Common myeloid progenitor, CD34-positive (primary cell): ENCODE data around the gene PRDM16. TPM values are rescaled to one million over a fixed set of nuclear protein-coding genes. Genes with fewer than 3 reads are reported as not detected.
A peak's percentile ranks its signal among the peaks of the same experiment; 100 is the strongest.

Experiments used
- CTCF ChIA-PET: fragments of 350-600 bp; sonication (Branson Sonifier 250); formaldehyde crosslinking; loops from one replicate; lab custom pipeline; 2021; ENCODE audit warnings: antibody characterized with exemption; lab: Charles Lee
- POLR2A ChIA-PET: fragments of 350-600 bp; sonication (Branson Sonifier 250); formaldehyde crosslinking; loops from one replicate; lab custom pipeline; 2021; ENCODE audit warnings: antibody characterized with exemption; lab: Charles Lee
- DNase-seq, 3 donors: peaks; one replicate each; pipeline versions ENCODE4 v3.0.0 to v3.0.0-alpha.2; 2013
- H3K27ac ChIP-seq, 2 experiments: 1 replicate in 1 of 2; 2 replicates in 1 of 2; pipeline ENCODE4 v1.7.0; 2013; ENCODE audit warnings: inconsistent platforms in 2 of 2, low read length in 2 of 2, mild to moderate bottlenecking in 2 of 2, low read depth in 1 of 2, moderate library complexity in 1 of 2; ENCODE audit not compliant: severe bottlenecking in 2 of 2, insufficient read depth in 1 of 2, poor library complexity in 1 of 2
- H3K27me3 ChIP-seq, 5 experiments: replicated peaks in 2 of 5; 1 replicate in 3 of 5; 2 replicates in 2 of 5; pipeline versions ENCODE4 v1.6.1 to v1.7.0; 2013; ENCODE audit warnings: low read length in 4 of 5, mild to moderate bottlenecking in 2 of 5, moderate library complexity in 2 of 5, inconsistent platforms in 1 of 5; ENCODE audit not compliant: insufficient read depth in 5 of 5, control insufficient read depth in 4 of 5
- H3K36me3 ChIP-seq, 4 experiments: 1 replicate in 2 of 4; 2 replicates in 2 of 4; pipeline versions ENCODE4 v1.6.1 to v1.7.0; 2013; ENCODE audit warnings: low read length in 3 of 4, control low read depth in 1 of 4, mild to moderate bottlenecking in 1 of 4; ENCODE audit not compliant: control insufficient read depth in 4 of 4, insufficient read depth in 4 of 4
- H3K4me1 ChIP-seq, 4 experiments: 1 replicate in 3 of 4; 2 replicates in 1 of 4; pipeline versions ENCODE4 v1.6.1 to v1.7.1; 2013; ENCODE audit warnings: low read length in 3 of 4, mild to moderate bottlenecking in 3 of 4, control low read depth in 1 of 4, inconsistent platforms in 1 of 4, moderate library complexity in 1 of 4; ENCODE audit not compliant: control insufficient read depth in 4 of 4, insufficient read depth in 4 of 4; ENCODE audit errors: control extremely low read depth in 1 of 4
- H3K4me3 ChIP-seq, 7 experiments: 1 replicate in 4 of 7; 2 replicates in 3 of 7; pipeline versions ENCODE4 v1.5.1 to v1.7.0; 2013; ENCODE audit warnings: mild to moderate bottlenecking in 7 of 7, low read length in 6 of 7, moderate library complexity in 6 of 7, inconsistent platforms in 2 of 7, low read depth in 2 of 7, control low read depth in 1 of 7; ENCODE audit not compliant: insufficient read depth in 4 of 7, control insufficient read depth in 1 of 7; ENCODE audit errors: extremely low read depth in 1 of 7
- H3K9me3 ChIP-seq, 5 experiments: 1 replicate in 4 of 5; 2 replicates in 1 of 5; pipeline versions ENCODE4 v1.6.1 to v1.7.1; 2013; ENCODE audit warnings: low read length in 4 of 5, mild to moderate bottlenecking in 2 of 5, inconsistent platforms in 1 of 5, low read depth in 1 of 5, moderate library complexity in 1 of 5; ENCODE audit not compliant: control insufficient read depth in 4 of 5, insufficient read depth in 2 of 5; ENCODE audit errors: control extremely low read depth in 1 of 5
- WGBS: methylation state at CpG from one replicate; pipeline ENCODE4 v1.1.5; 2013; ENCODE audit not compliant: insufficient coverage; 5-methylcytosine and 5-hydroxymethylcytosine counted together
- polyA plus RNA-seq: library from polyadenylated mRNA; unstranded; fragments of 120-200 nt; gene quantifications from one replicate; pipeline ENCODE4 v1.2.1, GENCODE V29; 2013

The PRDM16 gene
- 5.5 TPM for polyA plus RNA-seq

DNA sequence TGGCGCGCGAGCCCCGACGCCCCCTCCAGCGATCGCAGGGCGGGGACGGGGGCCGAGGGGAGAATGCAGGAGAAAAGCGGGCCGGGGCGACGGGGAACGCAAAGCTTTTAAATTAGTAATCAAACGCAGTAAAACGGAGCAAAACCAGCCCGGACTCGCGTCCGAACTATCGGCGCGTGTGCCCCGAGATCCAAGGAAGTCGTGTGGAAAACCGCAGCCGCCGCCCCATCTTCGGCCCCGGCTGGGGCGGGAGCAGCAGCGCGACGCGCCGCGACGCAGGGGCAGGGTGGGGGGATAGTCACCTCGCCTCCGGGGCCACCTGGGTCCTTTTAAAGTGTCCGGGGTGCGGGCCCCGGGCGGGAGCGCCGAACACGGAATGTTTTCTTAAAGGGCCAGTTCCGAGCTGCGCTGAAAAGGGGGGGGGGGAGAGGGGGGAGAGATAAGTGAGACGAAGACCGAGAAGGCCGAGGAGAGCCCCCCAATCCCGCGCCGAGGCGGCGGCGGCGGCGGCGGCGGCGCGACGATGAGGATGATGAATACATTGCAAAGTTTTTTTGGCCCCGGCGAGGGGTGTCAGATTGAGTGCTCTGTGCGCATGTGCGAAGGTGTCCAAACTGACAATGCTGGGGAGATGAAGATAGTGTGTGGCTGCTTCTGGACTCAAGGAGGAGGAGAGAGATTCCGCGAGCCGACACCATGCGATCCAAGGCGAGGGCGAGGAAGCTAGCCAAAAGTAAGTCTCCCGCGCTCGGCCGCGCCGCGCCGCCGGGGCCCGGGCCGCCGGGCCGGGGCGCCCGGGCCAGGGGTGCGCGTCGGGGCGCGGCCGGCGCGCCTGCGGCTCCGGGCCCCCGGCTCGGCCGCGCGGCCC lies at the start of gene PRDM16:
PRDM16 (plus strand) TSS at position 640 of the 868 bp plus-strand sequence; CDS start at position 697, 57 bp downstream.
- Histone ChIP-seq H3K4me3 (peak within 1 kb of the TSS; percentile 61 to 84 (median 74)), H3K27ac (peak within 1 kb of the TSS; percentile 50 to 84), H3K36me3 (no peaks in the 10 kb centered on the region), H3K27me3 (peaks cover 0 to 55% (median 7%) of the 10 kb centered on the region in 5 experiments), H3K9me3 (no peaks in the 10 kb centered on the region), H3K4me1 (peaks cover 0 to 56% (median 47%) of the 10 kb centered on the region in 4 experiments)
- POLR2A ChIA-PET, result interaction anchor here (0.8 kb wide), 1 partner anchor 356 kb away, joined by 3 read pairs; no protein-coding TSS in a partner anchor
- CTCF ChIA-PET, result no interaction called here
- DNase-seq, result peak; percentile 77 to 85 (median 84)
- WGBS, result under 1% methylated on average over 77 of the region's 106 CpGs

DNA sequence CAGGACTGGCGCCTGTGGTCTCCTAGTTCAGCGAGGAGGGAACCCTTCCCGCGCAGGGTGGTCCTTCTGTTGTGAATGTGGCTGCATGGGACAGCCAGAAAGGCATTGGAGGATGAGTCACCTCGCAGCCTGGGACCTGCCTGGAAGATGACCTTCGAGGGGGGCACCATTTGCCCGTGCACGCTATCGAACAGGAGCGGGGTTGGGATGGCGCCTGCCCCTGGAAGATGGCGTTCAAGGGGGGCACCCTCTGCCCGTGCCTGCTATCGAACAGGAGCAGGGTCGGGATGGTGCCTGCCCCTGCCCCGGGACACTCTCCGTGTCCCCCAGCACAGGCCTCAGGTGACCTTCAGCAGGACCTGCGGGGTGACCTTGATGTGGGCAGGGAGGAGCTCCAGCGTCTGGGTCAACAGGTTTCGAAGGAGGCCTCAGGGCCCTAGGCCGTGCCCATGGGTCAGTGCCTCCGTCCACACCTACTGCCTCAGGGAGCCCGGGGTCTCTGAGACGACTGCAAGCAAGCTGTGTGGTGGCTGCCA lies 49.4 kb upstream of the PRDM16 start:
- no peaks in the 10 kb centered on the region for H3K4me1 ChIP-seq
- no peak for DNase-seq
- POLR2A ChIA-PET, result no interaction called here
- CTCF ChIA-PET, result no interaction called here
- no peaks in the 10 kb centered on the region for H3K9me3 ChIP-seq
- peaks cover 0 to 3% (median 0%) of the 10 kb centered on the region in 5 experiments for H3K27me3 ChIP-seq
- H3K36me3 ChIP-seq, result no peaks in the 10 kb centered on the region
- WGBS, result 96% methylated on average over 23 of the region's 24 CpGs
- H3K4me3 ChIP-seq, result no peak overlapping the region
- no peak overlapping the region for H3K27ac ChIP-seq

DNA sequence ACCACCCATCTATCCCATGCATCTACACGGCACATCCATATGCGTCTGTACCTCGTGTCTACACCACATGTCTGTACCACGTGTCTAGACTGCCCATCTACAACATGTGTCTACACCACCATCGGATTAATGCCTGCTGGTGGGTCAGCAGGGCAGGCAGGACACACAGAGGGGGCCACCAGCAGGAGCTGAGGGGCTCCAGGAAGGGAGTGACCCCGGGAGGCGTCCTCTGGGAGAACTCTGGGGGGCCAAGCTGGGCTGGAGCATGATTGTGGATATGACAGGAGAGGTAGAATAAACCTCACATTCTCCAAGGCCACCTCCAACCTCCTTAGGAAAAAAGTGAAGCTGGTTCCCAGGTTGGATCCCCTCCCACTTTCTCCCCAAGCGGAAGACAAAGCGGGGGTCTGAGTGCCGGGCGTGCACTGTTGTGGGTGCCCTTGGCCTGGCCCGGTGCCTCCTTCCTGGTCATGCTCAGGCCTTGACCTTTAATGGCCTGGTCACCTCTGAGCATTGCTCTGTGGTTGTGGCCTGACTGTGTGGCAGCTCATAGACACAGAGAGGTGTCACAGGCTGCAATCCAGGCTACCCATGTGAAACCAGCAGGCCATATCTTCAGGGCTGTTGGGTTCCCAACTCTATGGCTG lies 48.6 kb upstream of the PRDM16 start:
- Histone ChIP-seq H3K36me3 (no peaks in the 10 kb centered on the region), H3K27ac (no peak overlapping the region), H3K27me3 (peaks cover 0 to 7% (median 0%) of the 10 kb centered on the region in 5 experiments), H3K9me3 (no peaks in the 10 kb centered on the region), H3K4me1 (no peaks in the 10 kb centered on the region), H3K4me3 (no peak overlapping the region)
- DNase-seq, result no peak
- WGBS, result 100% methylated on average over 5 of the region's 12 CpGs
- ChIA-PET POLR2A (no interaction called here), CTCF (interaction anchor here (1.3 kb wide), 1 partner anchor 8 kb away, joined by 3 read pairs; no protein-coding TSS in a partner anchor)

GRCh38 chr1:3021233-3021671 lies 47.8 kb upstream of the PRDM16 start, which contains the start of gene ACTRT2:
ACTRT2 (plus strand) TSS chr1:3021467; CDS start chr1:3021687, 220 bp downstream.
- H3K4me1 ChIP-seq, result no peaks in the 10 kb centered on the region
- H3K36me3 ChIP-seq, result no peaks in the 10 kb centered on the region
- ChIA-PET POLR2A (no interaction called here), CTCF (interaction anchor here (0.9 to 1.3 kb wide), 2 partner anchors 8 to 9 kb away, joined by 3 read pairs; no protein-coding TSS in a partner anchor)
- WGBS, result 86% methylated on average over 7 of the region's 8 CpGs
- DNase-seq, result no peak
- peaks cover 0 to 2% (median 0%) of the 10 kb centered on the region in 5 experiments for H3K9me3 ChIP-seq
- peaks cover 0 to 5% (median 0%) of the 10 kb centered on the region in 5 experiments for H3K27me3 ChIP-seq
- no peak within 1 kb of the TSS for H3K27ac ChIP-seq
- H3K4me3 ChIP-seq, result no peak within 1 kb of the TSS

DNA sequence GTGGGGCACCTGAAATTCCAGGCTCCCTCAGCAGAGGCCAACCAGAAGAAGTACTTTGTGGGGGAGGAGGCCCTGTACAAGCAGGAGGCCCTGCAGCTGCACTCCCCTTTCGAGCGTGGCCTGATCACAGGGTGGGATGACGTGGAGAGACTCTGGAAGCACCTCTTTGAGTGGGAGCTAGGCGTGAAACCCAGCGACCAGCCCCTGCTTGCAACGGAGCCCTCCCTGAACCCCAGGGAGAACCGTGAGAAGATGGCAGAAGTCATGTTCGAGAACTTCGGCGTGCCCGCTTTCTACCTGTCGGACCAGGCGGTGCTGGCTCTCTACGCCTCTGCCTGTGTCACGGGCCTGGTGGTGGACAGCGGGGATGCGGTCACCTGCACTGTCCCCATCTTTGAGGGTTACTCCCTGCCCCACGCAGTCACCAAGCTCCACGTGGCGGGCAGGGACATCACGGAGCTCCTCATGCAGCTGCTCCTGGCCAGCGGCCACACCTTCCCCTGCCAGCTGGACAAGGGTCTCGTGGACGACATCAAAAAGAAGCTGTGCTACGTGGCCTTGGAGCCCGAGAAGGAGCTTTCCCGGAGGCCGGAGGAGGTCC lies 47.1 kb upstream of the PRDM16 start:
- no peak for DNase-seq

GRCh38 chr1:3022511-3022973 lies 46.5 kb upstream of the PRDM16 start:
- Histone ChIP-seq H3K27me3 (peaks cover 0 to 8% (median 3%) of the 10 kb centered on the region in 5 experiments), H3K27ac (no peak overlapping the region), H3K4me3 (no peak overlapping the region), H3K36me3 (no peaks in the 10 kb centered on the region), H3K4me1 (no peaks in the 10 kb centered on the region), H3K9me3 (peaks cover 0 to 3% (median 0%) of the 10 kb centered on the region in 5 experiments)
- POLR2A ChIA-PET, result no interaction called here
- CTCF ChIA-PET, result no interaction called here
- 97% methylated on average over 18 of the region's 18 CpGs for WGBS
- DNase-seq, result no peak

More for the DNA sequence above, 47.1 kb upstream of the PRDM16 start:
- Histone ChIP-seq H3K4me1 (no peaks in the 10 kb centered on the region), H3K27ac (no peak overlapping the region), H3K27me3 (peaks cover 0 to 5% (median 2%) of the 10 kb centered on the region in 5 experiments), H3K36me3 (no peaks in the 10 kb centered on the region), H3K9me3 (peaks cover 0 to 3% (median 0%) of the 10 kb centered on the region in 5 experiments), H3K4me3 (no peak overlapping the region)
- ChIA-PET CTCF (interaction anchor here (0.9 to 1.3 kb wide), 2 partner anchors 8 to 10 kb away, joined by 3 read pairs; no protein-coding TSS in a partner anchor), POLR2A (no interaction called here)
- 96% methylated on average over 28 of the region's 28 CpGs for WGBS
